ENCODE results near the gene SCFD2.

DNA sequence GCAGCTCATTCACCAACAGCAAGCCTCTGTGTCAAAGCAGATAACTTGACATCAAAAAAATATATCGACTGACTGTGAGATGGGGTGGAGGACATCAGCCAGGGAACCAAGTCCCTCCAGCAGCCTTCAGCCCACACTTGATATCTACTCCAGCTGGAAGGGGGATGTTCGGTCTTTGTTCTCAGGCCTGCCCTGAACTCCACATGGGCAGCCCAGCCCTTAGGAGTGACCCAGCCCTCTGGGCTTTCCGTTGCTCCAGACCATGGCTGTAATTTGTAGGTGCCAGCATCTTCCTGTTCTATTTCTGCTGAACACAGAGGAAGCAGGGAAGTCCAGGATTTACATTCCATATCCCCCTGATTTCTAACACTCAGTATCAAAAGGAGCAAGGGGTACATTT is 486.4 kb downstream of the SCFD2 start:
- no peak for TF ChIP-seq EZH2 (IDR thresholded peaks at IDR 0.05; ENCODE audit: low read depth)
- TF ChIP-seq, protein P1, sequence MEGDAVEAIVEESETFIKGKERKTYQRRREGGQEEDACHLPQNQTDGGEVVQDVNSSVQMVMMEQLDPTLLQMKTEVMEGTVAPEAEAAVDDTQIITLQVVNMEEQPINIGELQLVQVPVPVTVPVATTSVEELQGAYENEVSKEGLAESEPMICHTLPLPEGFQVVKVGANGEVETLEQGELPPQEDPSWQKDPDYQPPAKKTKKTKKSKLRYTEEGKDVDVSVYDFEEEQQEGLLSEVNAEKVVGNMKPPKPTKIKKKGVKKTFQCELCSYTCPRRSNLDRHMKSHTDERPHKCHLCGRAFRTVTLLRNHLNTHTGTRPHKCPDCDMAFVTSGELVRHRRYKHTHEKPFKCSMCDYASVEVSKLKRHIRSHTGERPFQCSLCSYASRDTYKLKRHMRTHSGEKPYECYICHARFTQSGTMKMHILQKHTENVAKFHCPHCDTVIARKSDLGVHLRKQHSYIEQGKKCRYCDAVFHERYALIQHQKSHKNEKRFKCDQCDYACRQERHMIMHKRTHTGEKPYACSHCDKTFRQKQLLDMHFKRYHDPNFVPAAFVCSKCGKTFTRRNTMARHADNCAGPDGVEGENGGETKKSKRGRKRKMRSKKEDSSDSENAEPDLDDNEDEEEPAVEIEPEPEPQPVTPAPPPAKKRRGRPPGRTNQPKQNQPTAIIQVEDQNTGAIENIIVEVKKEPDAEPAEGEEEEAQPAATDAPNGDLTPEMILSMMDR (conservative IDR thresholded peaks at IDR 0.05): no peak

All from PC-9 (cell line).